Stimulated activated CD4-positive, alpha-beta T cell treated with anti-CD3 and anti-CD28 coated beads, Interleukin-15, amount 100 ng/mL, for 48 hours (primary cell): ENCODE results near the gene SORL1.
"Not testable (repeated sequence)": the region's sequence is repeated elsewhere in the genome, so short reads cannot be mapped to it uniquely, and the experiment has no call there.

Experiments
- DNase-seq, 2 donors: peaks; one replicate each; pipeline ENCODE4 v3.0.0-alpha.2; 2020; ENCODE audit warnings: low read depth in 2 of 2

SORL1 gene

GRCh38 chr11:121473064-121473777, 21.1 kb downstream of the SORL1 start:
- no peak for DNase-seq

GRCh38 chr11:121474680-121475079, 22.6 kb downstream of the SORL1 start:
- no peak for DNase-seq

GRCh38 chr11:121476379-121477032, 24.4 kb downstream of the SORL1 start:
- DNase-seq: no peak

GRCh38 chr11:121478226-121478894, 26.2 kb downstream of the SORL1 start:
- DNase-seq: no peak

- DNase-seq: no peak
These were observed 27.0 kb downstream of the SORL1 start for GRCh38 chr11:121478895-121479697.

GRCh38 chr11:121479698-121480238, 27.7 kb downstream of the SORL1 start:
- DNase-seq: no peak

- DNase-seq: not testable (repeated sequence)
These were observed 29.5 kb downstream of the SORL1 start for GRCh38 chr11:121481484-121482230.

GRCh38 chr11:121482231-121483129, 30.4 kb downstream of the SORL1 start:
- no peak for DNase-seq

GRCh38 chr11:121483805-121484480, 31.8 kb downstream of the SORL1 start:
- DNase-seq: no peak

GRCh38 chr11:121485216-121485615, 33.1 kb downstream of the SORL1 start:
- DNase-seq: no peak

GRCh38 chr11:121486054-121486453, 33.9 kb downstream of the SORL1 start:
- no peak for DNase-seq

- DNase-seq: no peak
These were observed 35.1 kb downstream of the SORL1 start for GRCh38 chr11:121487191-121487590.

- no peak for DNase-seq
These were observed 36.1 kb downstream of the SORL1 start for GRCh38 chr11:121488170-121488569.

GRCh38 chr11:121488641-121489040, 36.5 kb downstream of the SORL1 start:
- DNase-seq: no peak

GRCh38 chr11:121489823-121490222, 37.7 kb downstream of the SORL1 start:
- no peak for DNase-seq

- DNase-seq: peak in 1 of 2 donors; percentile 39
These were observed 42.4 kb downstream of the SORL1 start for GRCh38 chr11:121494355-121495099.

- no peak for DNase-seq
These were observed 45.3 kb downstream of the SORL1 start for GRCh38 chr11:121497176-121497998.

- no peak for DNase-seq
These were observed 47.3 kb downstream of the SORL1 start for GRCh38 chr11:121499405-121499804.
